ENCODE measurements around the gene COL7A1. TPM values are rescaled to one million over a fixed set of nuclear protein-coding genes. Genes with fewer than 3 reads are reported as not detected.

The COL7A1 gene
- total and polyA plus RNA-seq, 2 of the 13 experiments (the other 11 are each of a cell fraction or from before 2014, with no cell fraction given): 2.7 to 11.7 TPM

DNA sequence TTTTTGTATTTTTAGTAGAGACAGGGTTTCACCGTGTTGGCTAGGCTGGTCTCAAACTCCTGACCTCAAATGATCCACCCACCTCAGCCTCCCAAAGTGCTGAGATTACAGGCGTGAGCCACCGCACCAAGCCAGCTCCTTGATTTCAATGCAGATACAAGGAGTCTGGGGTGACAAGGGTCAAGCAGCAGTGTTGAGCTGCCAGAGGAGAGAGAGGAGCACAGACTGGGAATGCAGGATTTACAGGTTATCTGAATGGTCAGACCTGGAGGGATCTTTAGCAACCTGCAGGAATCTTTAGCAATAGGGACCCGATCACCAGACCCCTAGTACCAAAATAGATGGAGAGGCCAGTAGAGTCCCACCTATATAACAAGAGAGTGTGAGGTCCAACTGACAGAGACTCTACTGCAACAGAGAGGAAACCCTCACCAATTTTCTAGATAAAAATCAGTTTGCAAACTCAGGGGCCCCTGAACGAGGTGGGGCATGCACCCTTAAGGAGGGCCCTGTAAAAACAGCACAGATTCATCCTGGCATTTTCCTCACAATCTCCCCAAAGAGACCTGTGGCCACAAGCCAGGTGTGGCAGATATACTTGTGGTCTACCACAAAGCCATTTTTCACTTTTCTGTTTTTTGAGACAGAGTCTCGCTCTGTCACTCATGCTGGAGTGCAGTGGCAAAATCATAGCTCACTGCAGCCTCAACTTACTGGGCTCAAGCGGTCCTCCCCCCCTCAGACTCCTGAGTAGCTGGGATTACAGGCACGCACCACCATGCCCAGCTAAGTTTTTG is 80.5 kb downstream of the COL7A1 start:
- Histone ChIP-seq H4K20me1 (ENCODE audit: insufficient read depth, low read length) (no peaks in the 10 kb centered on the region), H3K9me3 (ENCODE audit: low read length) (no peaks in the 10 kb centered on the region), H2AFZ (ENCODE audit: low read length) (no peak overlapping the region), H3K4me2 (ENCODE audit: low read depth, low read length) (no peak overlapping the region), H3K27me3 (ENCODE audit: control insufficient read depth in 1 of 2, insufficient read depth in 2 of 2, low read length in 2 of 2) (no peaks in the 10 kb centered on the region; a peak in 1 of 5 replicates), H3K4me1 (ENCODE audit: insufficient read depth, low read length) (no peaks in the 10 kb centered on the region), H3K36me3 (replicated peaks in 1 of 2; ENCODE audit: control insufficient read depth in 1 of 2, insufficient read depth in 2 of 2, low read length in 2 of 2) (peaks cover 0 to 8% of the 10 kb centered on the region in 2 experiments; a peak in 1 of 5 replicates), H3K79me2 (ENCODE audit: insufficient read depth, low read length) (no peaks in the 10 kb centered on the region), H3K9ac (ENCODE audit: insufficient read depth, low read depth, low read length) (no peak overlapping the region), H3K4me3 (replicated peaks in 1 of 3; ENCODE audit: insufficient read depth in 1 of 3, low read depth in 2 of 3, low read length in 3 of 3) (no peak overlapping the region), H3K27ac (ENCODE audit: extremely low read length, insufficient read depth, low read length) (no peak overlapping the region)
- ChIA-PET POLR2A (no interaction called here), CTCF (ENCODE audit: low intra/inter-chr PET ratio, low total read pairs) (no interaction called here)
- 0 out of 2 replicates have a peak, but pooled peaks have one; percentile 54 for TF ChIP-seq POLR2G (IDR thresholded peaks at IDR 0.05; ENCODE audit: low read depth, low read length)
- no peak for TF ChIP-seq HIVEP1 (CRISPR knock-in tag; IDR thresholded peaks at IDR 0.05)
- TF ChIP-seq ZBTB8A (CRISPR knock-in tag; IDR thresholded peaks at IDR 0.05; ENCODE audit: borderline replicate concordance, low read depth): no peak
- BruUV-seq (replicated peaks): no TSS peak
- WGBS (ENCODE audit: low lambda C conversion rate): 91% methylated on average over 7 of the region's 8 CpGs
- DNase-seq (ENCODE audit: low spot score): no peak
- in situ Hi-C loops (cut with HindIII; ENCODE audit: extremely low pct_ligation_motif_present, low pct_unique_long_range_greater_than_20kb) (no loop called here), intact Hi-C loops (cut with micrococcal nuclease; ENCODE audit: unreplicated experiment) (no loop called here)
- no peak for FAIRE-seq
- no peak for ATAC-seq

MicroRNA genes within 50 kb of the gene (microRNA counts, 767-probe panel; counts per million panel counts)
- microRNA hsa-miR-711: not detected

Small RNA genes within 50 kb of the gene (microRNA-seq; reads per million reads assigned to microRNA genes)
- gene MIR4793 (not detected), gene MIR6823 (not detected), gene MIR711 (not detected)

Small RNA genes within 50 kb of the gene (small RNA-seq; reads per million reads assigned to genes)
- 0 to 0.33 (median 0.10) reads per million in 3 experiments for gene MIR6823 (ENCODE audit: insufficient read depth in 2 of 3, insufficient read length in 3 of 3, low read depth in 2 of 3, low replicate concordance in 1 of 3)

Other genes with a start within 250 kb of the COL7A1 start
- not detected in 2 replicates for gene FBXW12, start 223.1 kb downstream of the COL7A1 start, total RNA-seq (2016; rRNA removed; fragmentation: Illumina TruSeq; extraction: Trizol)
- not detected in 2 replicates for gene FBXW12, start 223.1 kb downstream of the COL7A1 start, polyA plus RNA-seq (2011; rRNA removed)
- 25.4 and 86.0 TPM in 2 replicates for gene PLXNB1, start 165.2 kb downstream of the COL7A1 start, total RNA-seq (2016; rRNA removed; fragmentation: Illumina TruSeq; extraction: Trizol)
- 143 and 179 TPM in 2 replicates for gene PLXNB1, start 165.2 kb downstream of the COL7A1 start, polyA plus RNA-seq (2011; rRNA removed)
- gene CCDC51, start 155.2 kb downstream of the COL7A1 start, total RNA-seq (2016; rRNA removed; fragmentation: Illumina TruSeq; extraction: Trizol): 29.4 and 38.3 TPM in 2 replicates
- 15.5 and 18.1 TPM in 2 replicates for gene CCDC51, start 155.2 kb downstream of the COL7A1 start, polyA plus RNA-seq (2011; rRNA removed)
- 486 and 510 TPM in 2 replicates for gene TMA7, start 155.1 kb downstream of the COL7A1 start, total RNA-seq (2016; rRNA removed; fragmentation: Illumina TruSeq; extraction: Trizol)
- gene TMA7, start 155.1 kb downstream of the COL7A1 start, polyA plus RNA-seq (2011; rRNA removed): 80.9 and 100 TPM in 2 replicates
- gene ATRIP, start 148.6 kb downstream of the COL7A1 start, total RNA-seq (2016; rRNA removed; fragmentation: Illumina TruSeq; extraction: Trizol): 11.4 and 12.5 TPM in 2 replicates
- gene ATRIP, start 148.6 kb downstream of the COL7A1 start, polyA plus RNA-seq (2011; rRNA removed): 5.1 and 5.3 TPM in 2 replicates
- gene SHISA5, start 91.2 kb downstream of the COL7A1 start, total RNA-seq (2016; rRNA removed; fragmentation: Illumina TruSeq; extraction: Trizol): 74.3 and 91.4 TPM in 2 replicates
- gene SHISA5, start 91.2 kb downstream of the COL7A1 start, polyA plus RNA-seq (2011; rRNA removed): 75.8 and 83.0 TPM in 2 replicates
- gene PFKFB4, start 38.5 kb downstream of the COL7A1 start, total RNA-seq (2016; rRNA removed; fragmentation: Illumina TruSeq; extraction: Trizol): 6.4 and 7.1 TPM in 2 replicates
- gene PFKFB4, start 38.5 kb downstream of the COL7A1 start, polyA plus RNA-seq (2011; rRNA removed): 103 and 122 TPM in 2 replicates
- gene UCN2, start 31.5 kb downstream of the COL7A1 start, total RNA-seq (2016; rRNA removed; fragmentation: Illumina TruSeq; extraction: Trizol): 0.07 and 0.13 TPM in 2 replicates
- gene UCN2, start 31.5 kb downstream of the COL7A1 start, polyA plus RNA-seq (2011; rRNA removed): 1.5 and 2.3 TPM in 2 replicates
- 273 and 316 TPM in 2 replicates for gene UQCRC1, start 14.3 kb upstream of the COL7A1 start, total RNA-seq (2016; rRNA removed; fragmentation: Illumina TruSeq; extraction: Trizol)
- 680 and 772 TPM in 2 replicates for gene UQCRC1, start 14.3 kb upstream of the COL7A1 start, polyA plus RNA-seq (2011; rRNA removed)
- gene TMEM89, start 26.4 kb upstream of the COL7A1 start, total RNA-seq (2016; rRNA removed; fragmentation: Illumina TruSeq; extraction: Trizol): 0.31 TPM in 1 of 2 replicates, not detected in the other
- 0.30 and 0.59 TPM in 2 replicates for gene TMEM89, start 26.4 kb upstream of the COL7A1 start, polyA plus RNA-seq (2011; rRNA removed)
- 10.3 and 40.7 TPM in 2 replicates for gene SLC26A6, start 40.1 kb upstream of the COL7A1 start, total RNA-seq (2016; rRNA removed; fragmentation: Illumina TruSeq; extraction: Trizol)
- gene SLC26A6, start 40.1 kb upstream of the COL7A1 start, polyA plus RNA-seq (2011; rRNA removed): 184 and 298 TPM in 2 replicates
- gene CELSR3, start 67.6 kb upstream of the COL7A1 start, total RNA-seq (2016; rRNA removed; fragmentation: Illumina TruSeq; extraction: Trizol): 3.2 and 5.4 TPM in 2 replicates
- 6.7 and 8.3 TPM in 2 replicates for gene CELSR3, start 67.6 kb upstream of the COL7A1 start, polyA plus RNA-seq (2011; rRNA removed)
- gene NCKIPSD, start 90.6 kb upstream of the COL7A1 start, total RNA-seq (2016; rRNA removed; fragmentation: Illumina TruSeq; extraction: Trizol): 13.5 and 14.3 TPM in 2 replicates
- 35.2 and 44.2 TPM in 2 replicates for gene NCKIPSD, start 90.6 kb upstream of the COL7A1 start, polyA plus RNA-seq (2011; rRNA removed)
- 65.5 and 85.5 TPM in 2 replicates for gene IP6K2, start 121.9 kb upstream of the COL7A1 start, total RNA-seq (2016; rRNA removed; fragmentation: Illumina TruSeq; extraction: Trizol)
- 112 and 115 TPM in 2 replicates for gene IP6K2, start 121.9 kb upstream of the COL7A1 start, polyA plus RNA-seq (2011; rRNA removed)

Data from HepG2 (cell line).